Loucy (cell line): ENCODE data around the gene ERGIC3.

Experiments
- CTCF ChIP-seq: fragments of 200-600 bp; sonication (generic); conservative IDR thresholded peaks from 2 replicates; pipeline ENCODE4 v1.5.1; 2014; ENCODE audit warnings: mild to moderate bottlenecking, antibody characterized with exemption, low read length
- EZH2phosphoT487 ChIP-seq: fragments of 200-600 bp; IDR thresholded peaks from 2 replicates; pipeline ENCODE4 v1.6.1; 2018; ENCODE audit warnings: antibody characterized with exemption, mild to moderate bottlenecking, moderate library complexity, borderline replicate concordance

GRCh38 chr20:35598899-35599775 is 57.3 kb downstream of the ERGIC3 start:
- no peak for TF ChIP-seq CTCF
- TF ChIP-seq EZH2phosphoT487: no peak
